ENCODE data around the gene SLC25A21. TPM values are rescaled to one million over a fixed set of nuclear protein-coding genes. Genes with fewer than 3 reads are reported as not detected.

The SLC25A21 gene
- total RNA-seq, 1 donor from 2014 or later, result 0.81 TPM

DNA sequence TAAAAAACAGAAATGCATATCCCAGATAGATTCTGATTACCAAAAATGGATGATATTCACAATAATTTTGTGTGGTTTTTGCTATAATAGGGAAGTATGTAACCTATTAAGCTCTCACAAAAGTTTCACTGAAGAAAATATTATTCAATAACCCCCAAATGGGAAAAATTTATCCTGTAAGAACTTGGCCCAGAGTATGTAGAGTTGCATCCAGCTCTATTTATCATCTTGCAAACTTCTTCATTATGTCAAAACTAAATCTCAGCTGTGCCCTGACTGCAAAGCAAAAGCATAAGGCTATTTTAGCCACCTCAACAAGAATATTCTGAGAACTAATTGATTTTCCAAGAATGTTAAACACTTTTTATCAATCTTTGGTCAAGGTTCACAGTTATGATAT, 311.6 kb downstream of the SLC25A21 start:
- no peak for DNase-seq (ENCODE audit: low read depth)
- TF ChIP-seq, protein P1, sequence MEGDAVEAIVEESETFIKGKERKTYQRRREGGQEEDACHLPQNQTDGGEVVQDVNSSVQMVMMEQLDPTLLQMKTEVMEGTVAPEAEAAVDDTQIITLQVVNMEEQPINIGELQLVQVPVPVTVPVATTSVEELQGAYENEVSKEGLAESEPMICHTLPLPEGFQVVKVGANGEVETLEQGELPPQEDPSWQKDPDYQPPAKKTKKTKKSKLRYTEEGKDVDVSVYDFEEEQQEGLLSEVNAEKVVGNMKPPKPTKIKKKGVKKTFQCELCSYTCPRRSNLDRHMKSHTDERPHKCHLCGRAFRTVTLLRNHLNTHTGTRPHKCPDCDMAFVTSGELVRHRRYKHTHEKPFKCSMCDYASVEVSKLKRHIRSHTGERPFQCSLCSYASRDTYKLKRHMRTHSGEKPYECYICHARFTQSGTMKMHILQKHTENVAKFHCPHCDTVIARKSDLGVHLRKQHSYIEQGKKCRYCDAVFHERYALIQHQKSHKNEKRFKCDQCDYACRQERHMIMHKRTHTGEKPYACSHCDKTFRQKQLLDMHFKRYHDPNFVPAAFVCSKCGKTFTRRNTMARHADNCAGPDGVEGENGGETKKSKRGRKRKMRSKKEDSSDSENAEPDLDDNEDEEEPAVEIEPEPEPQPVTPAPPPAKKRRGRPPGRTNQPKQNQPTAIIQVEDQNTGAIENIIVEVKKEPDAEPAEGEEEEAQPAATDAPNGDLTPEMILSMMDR (conservative IDR thresholded peaks at IDR 0.05; ENCODE audit: low read depth, low read length), result no peak
- H3K4me3 ChIP-seq (ENCODE audit: low read depth, low read length), result no peak overlapping the region

GRCh38 chr14:36859119-36859518, 313.3 kb downstream of the SLC25A21 start:
- H3K4me3 ChIP-seq (ENCODE audit: low read depth, low read length), result no peak overlapping the region
- no peak for DNase-seq (ENCODE audit: low read depth)
- TF ChIP-seq, protein P1 (conservative IDR thresholded peaks at IDR 0.05; ENCODE audit: low read depth, low read length), result no peak

GRCh38 chr14:36857842-36858445, 314.5 kb downstream of the SLC25A21 start:
- no peak overlapping the region for H3K4me3 ChIP-seq (ENCODE audit: low read depth, low read length)
- TF ChIP-seq, protein P1 (conservative IDR thresholded peaks at IDR 0.05; ENCODE audit: low read depth, low read length), result no peak
- DNase-seq (ENCODE audit: low read depth), result no peak

DNA sequence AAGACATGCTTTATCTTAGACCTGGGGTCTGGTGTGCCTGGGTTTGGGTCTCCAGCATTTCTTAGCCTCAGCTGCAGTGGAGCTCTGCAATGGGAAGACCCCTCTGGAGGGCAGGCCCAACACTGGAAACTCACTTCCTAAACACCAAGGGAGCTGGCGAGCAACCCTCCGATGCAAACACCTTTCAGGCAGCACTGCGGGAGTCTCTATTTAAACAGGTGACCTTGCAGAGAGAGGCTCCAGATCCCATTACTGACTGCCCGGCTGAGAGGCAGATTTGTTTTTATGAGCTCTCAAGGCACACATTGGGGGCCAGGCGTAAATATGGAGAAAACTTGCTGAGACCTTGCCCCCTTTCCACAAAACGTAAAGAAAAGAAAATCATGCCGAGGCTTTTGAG, 315.3 kb downstream of the SLC25A21 start:
- TF ChIP-seq, protein P1 (conservative IDR thresholded peaks at IDR 0.05; ENCODE audit: low read depth, low read length), result no peak
- DNase-seq (ENCODE audit: low read depth), result no peak
- no peak overlapping the region for H3K4me3 ChIP-seq (ENCODE audit: low read depth, low read length)

- TF ChIP-seq, protein P1 (conservative IDR thresholded peaks at IDR 0.05; ENCODE audit: low read depth, low read length), result no peak
- no peak for DNase-seq (ENCODE audit: low read depth)
- H3K4me3 ChIP-seq (ENCODE audit: low read depth, low read length), result no peak overlapping the region
These were observed 316.1 kb downstream of the SLC25A21 start for GRCh38 chr14:36856095-36856878.

DNA sequence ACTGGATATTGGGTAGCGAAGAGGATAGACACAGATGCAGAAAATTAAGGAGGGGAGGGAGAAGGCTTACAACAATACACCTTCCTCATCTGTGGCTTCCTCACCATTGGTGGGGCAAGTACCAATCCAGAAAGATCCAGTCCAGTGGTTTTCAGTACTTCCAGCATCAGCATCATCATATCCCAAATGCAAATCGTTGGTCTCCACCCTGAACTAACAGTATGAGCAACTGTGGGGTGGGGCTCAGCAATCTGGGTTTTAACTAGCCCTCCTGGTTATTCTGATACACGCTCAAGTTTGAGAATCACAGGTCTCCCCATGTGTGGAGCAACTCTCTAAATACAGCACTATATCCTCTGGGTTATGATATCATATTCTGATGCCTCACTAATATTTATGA, 317.0 kb downstream of the SLC25A21 start:
- TF ChIP-seq, protein P1 (conservative IDR thresholded peaks at IDR 0.05; ENCODE audit: low read depth, low read length), result no peak
- DNase-seq (ENCODE audit: low read depth), result no peak
- H3K4me3 ChIP-seq (ENCODE audit: low read depth, low read length), result no peak overlapping the region

All from epithelial cell of proximal tubule (primary cell).